Ascending aorta (tissue), 2 donors: Measurements from ENCODE around the gene AIFM3. TPM values are rescaled to one million over a fixed set of nuclear protein-coding genes. Genes with fewer than 3 reads are reported as not detected.

ENCODE experiments used
- DNase-seq, 2 donors: peaks; one replicate each; pipeline ENCODE4 v3.0.0-alpha.2; 2019; ENCODE audit warnings: low spot score in 2 of 2
- H3K27ac ChIP-seq, 2 donors: fragments of 200-600 bp; sonication (generic); one replicate each; pipeline ENCODE4 v1.5.1; 2016 to 2017; ENCODE audit warnings: mild to moderate bottlenecking in 1 of 2
- H3K27me3 ChIP-seq: fragments of 200-600 bp; sonication (generic); one replicate; pipeline ENCODE4 v1.5.1; 2017
- H3K36me3 ChIP-seq, 2 donors: fragments of 200-600 bp; sonication (generic); one replicate each; pipeline ENCODE4 v1.5.1; 2016
- H3K4me1 ChIP-seq, 2 donors: fragments of 200-600 bp; sonication (generic); one replicate each; pipeline ENCODE4 v1.5.1; 2016 to 2017; ENCODE audit warnings: mild to moderate bottlenecking in 1 of 2
- H3K4me3 ChIP-seq, 2 donors: fragments of 200-600 bp; sonication (generic); one replicate each; pipeline ENCODE4 v1.5.1; 2016 to 2017; ENCODE audit warnings: mild to moderate bottlenecking in 1 of 2
- H3K9me3 ChIP-seq, 2 donors: fragments of 200-600 bp; sonication (generic); one replicate each; pipeline ENCODE4 v1.5.1; 2016
- intact Hi-C: fragments of 100-400 bp; cut with DNase I; formaldehyde crosslinking; loops from one replicate; pipeline ENCODE4 v1.15.1; 2023
- total RNA-seq: library from RNA; depleted of rRNA; stranded (reverse); fragments of >200 nt; gene quantifications from one replicate; pipeline ENCODE4 v1.1.0, GENCODE V29; 2016
- TF ChIP-seq, protein P1 (sequence below), 3 experiments: fragments of 200-600 bp in 2 of 3; fragments of 450-650 bp in 1 of 3; sonication (generic) in 2 of 3; IDR thresholded peaks; one replicate each; pipeline ENCODE4 v1.5.1; 2016 to 2019; ENCODE audit warnings: antibody characterized with exemption in 3 of 3, mild to moderate bottlenecking in 1 of 3, moderate library complexity in 1 of 3

AIFM3 gene
- total RNA-seq, 1 donor from 2014 or later: not detected

DNA sequence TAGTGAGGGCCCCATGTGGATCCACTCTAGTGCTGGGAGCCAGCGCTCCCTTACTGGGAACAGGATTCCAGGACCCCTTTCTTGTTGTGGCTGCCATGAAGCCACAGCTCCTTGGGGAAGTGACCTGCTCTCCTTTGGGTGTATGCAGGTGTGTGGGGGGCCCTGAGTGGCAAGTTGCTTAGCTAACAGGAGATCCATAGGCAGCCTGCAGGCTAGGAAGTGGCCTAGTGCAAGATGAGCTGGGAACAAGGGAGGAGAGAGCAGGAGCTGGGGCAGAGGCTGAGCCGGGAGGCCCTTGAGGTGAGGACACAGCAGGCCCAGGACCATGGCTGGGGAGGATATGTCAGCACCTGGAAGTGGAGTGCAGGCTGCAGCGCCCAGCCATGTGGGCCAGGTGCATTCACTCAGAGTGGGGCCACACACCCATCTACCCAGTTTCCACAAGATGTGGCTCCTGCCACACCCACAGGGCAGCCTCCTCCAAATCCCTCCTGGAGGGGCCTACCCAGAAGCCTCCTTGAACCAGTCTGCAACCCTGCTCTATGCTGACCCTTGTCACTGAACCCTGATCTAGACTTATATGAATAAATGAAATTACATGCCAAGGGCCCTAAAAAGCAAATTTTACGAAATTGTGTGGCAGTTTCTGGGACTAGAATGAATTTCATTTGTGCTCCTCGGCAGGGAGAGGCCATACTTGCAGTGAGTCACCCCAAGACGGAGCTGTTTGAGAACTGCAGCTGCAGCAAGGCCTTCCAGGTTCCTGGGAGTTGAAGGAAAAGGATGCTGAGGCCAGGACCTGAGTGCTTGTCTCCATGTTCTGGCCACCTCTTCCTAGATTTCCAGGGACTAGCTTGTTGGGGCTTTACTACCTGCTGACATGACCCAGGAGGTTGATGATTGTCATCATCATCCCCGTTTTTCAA, 31.6 kb downstream of the AIFM3 start:
- intact Hi-C loops: no loop called here
- Histone ChIP-seq H3K4me3 (no peak overlapping the region), H3K9me3 (no peaks in the 10 kb centered on the region), H3K27me3 (no peaks in the 10 kb centered on the region), H3K4me1 (peaks cover 12 to 27% of the 10 kb centered on the region in 2 donors), H3K36me3 (peaks cover 24 to 59% of the 10 kb centered on the region in 2 donors), H3K27ac (no peak overlapping the region)
- TF ChIP-seq, protein P1, sequence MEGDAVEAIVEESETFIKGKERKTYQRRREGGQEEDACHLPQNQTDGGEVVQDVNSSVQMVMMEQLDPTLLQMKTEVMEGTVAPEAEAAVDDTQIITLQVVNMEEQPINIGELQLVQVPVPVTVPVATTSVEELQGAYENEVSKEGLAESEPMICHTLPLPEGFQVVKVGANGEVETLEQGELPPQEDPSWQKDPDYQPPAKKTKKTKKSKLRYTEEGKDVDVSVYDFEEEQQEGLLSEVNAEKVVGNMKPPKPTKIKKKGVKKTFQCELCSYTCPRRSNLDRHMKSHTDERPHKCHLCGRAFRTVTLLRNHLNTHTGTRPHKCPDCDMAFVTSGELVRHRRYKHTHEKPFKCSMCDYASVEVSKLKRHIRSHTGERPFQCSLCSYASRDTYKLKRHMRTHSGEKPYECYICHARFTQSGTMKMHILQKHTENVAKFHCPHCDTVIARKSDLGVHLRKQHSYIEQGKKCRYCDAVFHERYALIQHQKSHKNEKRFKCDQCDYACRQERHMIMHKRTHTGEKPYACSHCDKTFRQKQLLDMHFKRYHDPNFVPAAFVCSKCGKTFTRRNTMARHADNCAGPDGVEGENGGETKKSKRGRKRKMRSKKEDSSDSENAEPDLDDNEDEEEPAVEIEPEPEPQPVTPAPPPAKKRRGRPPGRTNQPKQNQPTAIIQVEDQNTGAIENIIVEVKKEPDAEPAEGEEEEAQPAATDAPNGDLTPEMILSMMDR (IDR thresholded peaks at IDR 0.05): no peak
- DNase-seq: no peak

DNA sequence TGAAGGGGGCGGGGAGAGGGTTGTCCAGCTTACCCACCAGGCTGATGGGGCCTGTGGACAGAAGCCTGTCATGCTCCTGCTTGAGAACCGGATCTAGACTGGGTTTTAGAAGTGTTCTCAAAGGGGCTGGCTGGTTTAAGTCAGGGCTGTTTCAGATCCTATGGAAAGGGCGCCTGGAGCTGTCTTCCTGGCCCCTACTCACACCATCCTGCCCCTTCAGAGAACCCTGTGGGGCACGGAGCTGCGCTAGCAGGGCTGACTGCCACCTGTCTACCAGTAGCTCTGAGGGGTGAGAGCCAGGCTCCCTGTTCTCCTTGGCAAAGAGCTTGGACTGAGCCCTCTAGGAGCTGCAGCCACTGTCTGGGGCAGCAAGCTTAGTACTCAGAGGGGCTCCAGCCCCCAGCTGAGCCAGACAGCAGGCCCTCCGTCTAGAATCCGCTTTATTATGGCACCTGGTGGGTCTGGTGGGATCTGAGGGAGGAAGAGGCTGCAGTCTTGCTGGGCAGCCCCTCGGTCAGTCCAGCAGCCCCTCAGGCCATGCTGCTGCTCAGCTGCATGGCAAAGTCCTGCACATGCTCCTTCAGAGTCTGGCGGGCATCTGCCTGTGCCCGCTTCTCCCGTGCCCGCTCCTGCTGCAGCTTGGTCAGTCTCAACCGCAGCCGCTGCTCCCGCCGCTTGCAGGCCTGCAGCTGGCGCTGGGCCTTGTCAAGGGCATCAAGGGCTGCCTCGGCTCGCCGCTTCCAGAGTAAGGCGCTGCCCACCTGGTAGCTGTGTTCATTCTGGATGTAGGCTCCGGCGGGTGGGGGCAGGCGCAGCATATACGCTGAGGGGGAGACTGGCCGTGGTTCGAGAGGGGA, 32.5 kb downstream of the AIFM3 start:
- peaks cover 13 to 30% of the 10 kb centered on the region in 2 donors for H3K4me1 ChIP-seq
- intact Hi-C loops: loop anchor here (10.0 kb wide), 1 partner anchor 85 kb away; the partner anchor contains the start of gene CRKL
- no peak for DNase-seq

DNA sequence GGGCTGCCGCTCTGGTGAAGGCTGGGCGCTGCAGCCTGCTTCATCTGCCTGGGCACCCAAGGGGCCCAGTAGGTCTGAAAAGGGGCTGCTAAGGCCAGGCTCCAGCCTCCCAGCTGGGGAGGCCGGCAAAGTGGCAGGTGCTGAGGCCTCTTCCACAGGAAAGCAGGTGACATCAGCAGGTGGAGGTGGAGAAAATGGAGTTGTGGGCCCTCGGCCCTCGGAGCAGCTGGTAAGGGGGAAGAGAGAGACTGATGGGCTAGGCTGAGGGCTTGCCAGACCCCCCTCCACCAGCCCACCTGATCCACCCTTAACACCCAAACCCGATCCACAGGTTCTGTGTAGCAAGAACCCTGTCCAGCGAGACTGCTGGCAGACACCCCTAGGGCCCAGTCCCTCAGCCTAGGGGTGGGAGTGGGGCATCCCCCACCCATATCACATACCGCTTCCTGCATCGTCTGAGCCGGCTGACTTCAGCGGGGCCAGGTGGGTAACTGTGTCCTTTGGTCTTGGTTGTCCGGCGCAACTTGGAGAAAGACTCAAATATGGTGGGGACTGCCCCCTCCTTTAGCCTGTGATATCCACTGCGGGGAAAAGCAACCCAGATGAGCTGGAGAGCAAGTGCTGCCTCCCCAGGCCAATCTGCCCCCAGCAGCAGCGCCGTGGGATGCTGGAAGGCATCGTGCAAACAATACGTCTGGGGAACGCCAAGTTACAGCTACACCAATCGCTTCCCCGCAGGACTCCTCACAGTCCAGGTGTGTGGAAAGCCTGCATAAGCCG, 33.3 kb downstream of the AIFM3 start:
- DNase-seq: no peak
- Histone ChIP-seq H3K27me3 (no peaks in the 10 kb centered on the region), H3K9me3 (no peaks in the 10 kb centered on the region), H3K36me3 (peaks cover 19 to 43% of the 10 kb centered on the region in 2 donors), H3K4me1 (peaks cover 13 to 30% of the 10 kb centered on the region in 2 donors), H3K27ac (peak overlapping the region; percentile 97 to 98), H3K4me3 (peak overlapping the region; percentile 70 to 94)
- intact Hi-C loops: loop anchor here (10.0 kb wide), 1 partner anchor 86 kb away; the partner anchor contains the start of gene CRKL
- TF ChIP-seq, protein P1 (IDR thresholded peaks at IDR 0.05): no peak

More for the DNA sequence above, 32.5 kb downstream of the AIFM3 start:
- H3K4me3 ChIP-seq: peak overlapping the region in 1 of 2 donors; percentile 94
- no peaks in the 10 kb centered on the region for H3K27me3 ChIP-seq
- H3K9me3 ChIP-seq: no peaks in the 10 kb centered on the region
- H3K36me3 ChIP-seq: peaks cover 19 to 51% of the 10 kb centered on the region in 2 donors
- TF ChIP-seq, protein P1 (IDR thresholded peaks at IDR 0.05): no peak
- H3K27ac ChIP-seq: peak overlapping the region in 1 of 2 donors; percentile 98

DNA sequence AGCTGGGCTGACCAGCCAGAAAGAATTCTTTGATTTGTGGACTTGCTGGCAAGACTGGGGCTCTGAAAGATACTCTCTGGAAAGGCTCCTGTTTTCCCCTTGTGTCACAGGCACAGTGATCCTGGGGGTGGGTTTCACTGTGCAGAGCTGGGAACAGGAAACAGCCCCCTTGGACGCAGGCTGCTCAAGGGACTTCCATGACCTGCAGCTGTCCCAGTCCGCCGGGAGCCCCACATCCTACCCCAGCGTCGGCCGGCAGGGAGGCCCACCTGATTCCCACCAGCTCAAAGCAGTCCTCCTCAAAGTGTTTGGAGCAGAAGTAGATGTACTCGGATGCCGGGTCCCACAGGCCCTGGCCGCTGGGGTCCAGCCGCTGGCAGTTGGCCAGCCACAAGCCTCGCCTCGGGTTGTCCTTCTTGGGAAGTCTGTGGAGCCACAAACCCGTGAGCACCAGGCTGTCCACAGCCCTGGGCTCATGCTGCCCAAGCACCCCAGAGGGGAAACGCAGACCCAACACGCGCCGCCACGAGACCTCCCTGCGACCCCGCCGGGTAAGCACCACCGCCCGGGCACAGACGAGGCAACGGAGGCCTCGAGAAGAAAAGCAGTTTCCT, 34.0 kb downstream of the AIFM3 start:
- TF ChIP-seq, protein P1 (IDR thresholded peaks at IDR 0.05): no peak
- H3K4me3 ChIP-seq: peak overlapping the region; percentile 70 to 94
- H3K27me3 ChIP-seq: no peaks in the 10 kb centered on the region
- peaks cover 16 to 36% of the 10 kb centered on the region in 2 donors for H3K36me3 ChIP-seq
- DNase-seq: no peak
- intact Hi-C loops: loop anchor here (1.0 to 10.0 kb wide), 2 partner anchors 13 to 86 kb away; partner anchors contain the start of gene CRKL
- H3K9me3 ChIP-seq: no peaks in the 10 kb centered on the region
- H3K4me1 ChIP-seq: peaks cover 13 to 30% of the 10 kb centered on the region in 2 donors
- peak overlapping the region; percentile 97 to 98 for H3K27ac ChIP-seq
